ENCODE results near the gene BMP6. TPM values are rescaled to one million over a fixed set of nuclear protein-coding genes. Genes with fewer than 3 reads are reported as not detected.
"Not testable (repeated sequence)": the region's sequence is repeated elsewhere in the genome, so short reads cannot be mapped to it uniquely, and the experiment has no call there.

BMP6 gene
- total and polyA plus RNA-seq, 2 experiments from 2014 or later = 1.3 to 10.3 TPM

GRCh38 chr6:7811441-7811840 is 85.5 kb downstream of the BMP6 start:
- WGBS, 2 experiments (ENCODE audit: low coverage in 1 of 2, low lambda C conversion rate in 2 of 2, missing lambda C conversion rate in 2 of 2) = 29 to 35% methylated on average over 9 of the region's 9 CpGs
- H3K27ac ChIP-seq = no peak overlapping the region
- no peaks in the 10 kb centered on the region for H3F3A ChIP-seq (ENCODE audit: insufficient read depth)
- no peak overlapping the region for H3K9ac ChIP-seq
- H2AFZ ChIP-seq = peak overlapping the region; percentile 60
- H3K36me3 ChIP-seq (ENCODE audit: low read depth) = no peaks in the 10 kb centered on the region
- in situ Hi-C loops (cut with MboI) = no loop called here
- H4K20me1 ChIP-seq (ENCODE audit: insufficient read depth) = no peaks in the 10 kb centered on the region
- no peak overlapping the region for H3K4me2 ChIP-seq (ENCODE audit: unreplicated experiment)
- no peaks in the 10 kb centered on the region for H3K9me3 ChIP-seq (ENCODE audit: low read depth)
- TF ChIP-seq EZH2 (IDR thresholded peaks at IDR 0.05; ENCODE audit: insufficient read depth, poor library complexity, severe bottlenecking) (no peak), EZH2phosphoT487 (IDR thresholded peaks at IDR 0.05; ENCODE audit: insufficient read depth, low read depth) (no peak)
- H3K79me2 ChIP-seq (ENCODE audit: insufficient read depth) = no peaks in the 10 kb centered on the region
- H3K27me3 ChIP-seq (replicated peaks; ENCODE audit: insufficient read depth) = no peaks in the 10 kb centered on the region
- H3K9me2 ChIP-seq (ENCODE audit: insufficient read depth) = no peaks in the 10 kb centered on the region
- H3K4me1 ChIP-seq (ENCODE audit: insufficient read depth) = no peaks in the 10 kb centered on the region
- no peak overlapping the region for H3K4me3 ChIP-seq
- no peak for DNase-seq

GRCh38 chr6:7812623-7813022 is 86.7 kb downstream of the BMP6 start:
- Histone ChIP-seq H3K9me2 (ENCODE audit: insufficient read depth) (no peaks in the 10 kb centered on the region), H3K4me3 (no peak overlapping the region), H3K79me2 (ENCODE audit: insufficient read depth) (no peaks in the 10 kb centered on the region), H3F3A (ENCODE audit: insufficient read depth) (no peaks in the 10 kb centered on the region), H3K36me3 (ENCODE audit: low read depth) (no peaks in the 10 kb centered on the region), H3K27me3 (replicated peaks; ENCODE audit: insufficient read depth) (no peaks in the 10 kb centered on the region), H3K4me1 (ENCODE audit: insufficient read depth) (no peaks in the 10 kb centered on the region), H4K20me1 (ENCODE audit: insufficient read depth) (no peaks in the 10 kb centered on the region), H3K4me2 (ENCODE audit: unreplicated experiment) (no peak overlapping the region), H3K9ac (no peak overlapping the region), H2AFZ (no peak overlapping the region), H3K9me3 (ENCODE audit: low read depth) (no peaks in the 10 kb centered on the region), H3K27ac (no peak overlapping the region)
- no peak for TF ChIP-seq EZH2 (IDR thresholded peaks at IDR 0.05; ENCODE audit: insufficient read depth, poor library complexity, severe bottlenecking)
- TF ChIP-seq EZH2phosphoT487 (IDR thresholded peaks at IDR 0.05; ENCODE audit: insufficient read depth, low read depth) = no peak
- DNase-seq = no peak
- 55 to 68% methylated on average over 2 of the region's 2 CpGs for WGBS, 2 experiments (ENCODE audit: low coverage in 1 of 2, low lambda C conversion rate in 2 of 2, missing lambda C conversion rate in 2 of 2)
- in situ Hi-C loops (cut with MboI) = no loop called here

GRCh38 chr6:7813193-7813592 is 87.3 kb downstream of the BMP6 start:
- H3F3A ChIP-seq (ENCODE audit: insufficient read depth) = no peaks in the 10 kb centered on the region
- DNase-seq = no peak

GRCh38 chr6:7813704-7814103 is 87.8 kb downstream of the BMP6 start:
- no peaks in the 10 kb centered on the region for H3K79me2 ChIP-seq (ENCODE audit: insufficient read depth)
- no peaks in the 10 kb centered on the region for H3K36me3 ChIP-seq (ENCODE audit: low read depth)
- H3K9ac ChIP-seq = no peak overlapping the region
- no peak overlapping the region for H3K27ac ChIP-seq
- TF ChIP-seq EZH2 (IDR thresholded peaks at IDR 0.05; ENCODE audit: insufficient read depth, poor library complexity, severe bottlenecking) = no peak
- TF ChIP-seq EZH2phosphoT487 (IDR thresholded peaks at IDR 0.05; ENCODE audit: insufficient read depth, low read depth) = no peak
- H3K4me1 ChIP-seq (ENCODE audit: insufficient read depth) = no peaks in the 10 kb centered on the region
- H3K4me3 ChIP-seq = no peak overlapping the region
- H3F3A ChIP-seq (ENCODE audit: insufficient read depth) = 0 out of 2 replicates have a peak, but pooled peaks cover 3% of the 10 kb centered on the region
- H2AFZ ChIP-seq = no peak overlapping the region
- WGBS, 2 experiments (ENCODE audit: low coverage in 1 of 2, low lambda C conversion rate in 2 of 2, missing lambda C conversion rate in 2 of 2) = 90 to 95% methylated on average over 3 of the region's 3 CpGs
- no peak for DNase-seq
- H3K27me3 ChIP-seq (replicated peaks; ENCODE audit: insufficient read depth) = no peaks in the 10 kb centered on the region
- H4K20me1 ChIP-seq (ENCODE audit: insufficient read depth) = no peaks in the 10 kb centered on the region
- H3K4me2 ChIP-seq (ENCODE audit: unreplicated experiment) = no peak overlapping the region
- no peaks in the 10 kb centered on the region for H3K9me3 ChIP-seq (ENCODE audit: low read depth)
- no peaks in the 10 kb centered on the region for H3K9me2 ChIP-seq (ENCODE audit: insufficient read depth)
- in situ Hi-C loops (cut with MboI) = no loop called here

More at GRCh38 chr6:7813193-7813592, 87.3 kb downstream of the BMP6 start:
- Histone ChIP-seq H3K4me1 (ENCODE audit: insufficient read depth) (no peaks in the 10 kb centered on the region), H3K79me2 (ENCODE audit: insufficient read depth) (no peaks in the 10 kb centered on the region), H3K36me3 (ENCODE audit: low read depth) (no peaks in the 10 kb centered on the region), H4K20me1 (ENCODE audit: insufficient read depth) (no peaks in the 10 kb centered on the region), H3K9me2 (ENCODE audit: insufficient read depth) (no peaks in the 10 kb centered on the region), H3K9me3 (ENCODE audit: low read depth) (no peaks in the 10 kb centered on the region), H3K4me2 (ENCODE audit: unreplicated experiment) (no peak overlapping the region), H3K27me3 (replicated peaks; ENCODE audit: insufficient read depth) (no peaks in the 10 kb centered on the region), H2AFZ (no peak overlapping the region), H3K27ac (no peak overlapping the region), H3K4me3 (no peak overlapping the region), H3K9ac (no peak overlapping the region)
- in situ Hi-C loops (cut with MboI) = no loop called here
- TF ChIP-seq EZH2 (IDR thresholded peaks at IDR 0.05; ENCODE audit: insufficient read depth, poor library complexity, severe bottlenecking) (no peak), EZH2phosphoT487 (IDR thresholded peaks at IDR 0.05; ENCODE audit: insufficient read depth, low read depth) (no peak)
- WGBS, 2 experiments (ENCODE audit: low coverage in 1 of 2, low lambda C conversion rate in 2 of 2, missing lambda C conversion rate in 2 of 2) = 73 to 88% methylated on average over 1 of the region's 1 CpG

GRCh38 chr6:7815716-7816115 is 89.8 kb downstream of the BMP6 start:
- peaks cover 17% of the 10 kb centered on the region for H3K4me1 ChIP-seq (ENCODE audit: insufficient read depth)
- DNase-seq = no peak
- H3K4me3 ChIP-seq = no peak overlapping the region
- no peaks in the 10 kb centered on the region for H3K36me3 ChIP-seq (ENCODE audit: low read depth)
- H3F3A ChIP-seq (ENCODE audit: insufficient read depth) = peaks cover 22% of the 10 kb centered on the region
- H3K9ac ChIP-seq = no peak overlapping the region
- no peaks in the 10 kb centered on the region for H3K79me2 ChIP-seq (ENCODE audit: insufficient read depth)
- in situ Hi-C loops (cut with MboI) = no loop called here
- H3K27me3 ChIP-seq (replicated peaks; ENCODE audit: insufficient read depth) = no peaks in the 10 kb centered on the region
- H3K4me2 ChIP-seq (ENCODE audit: unreplicated experiment) = no peak overlapping the region
- 85 to 87% methylated on average over 5 of the region's 5 CpGs for WGBS, 2 experiments (ENCODE audit: low coverage in 1 of 2, low lambda C conversion rate in 2 of 2, missing lambda C conversion rate in 2 of 2)
- no peak overlapping the region for H3K27ac ChIP-seq
- no peaks in the 10 kb centered on the region for H3K9me2 ChIP-seq (ENCODE audit: insufficient read depth)
- no peaks in the 10 kb centered on the region for H4K20me1 ChIP-seq (ENCODE audit: insufficient read depth)
- H3K9me3 ChIP-seq (ENCODE audit: low read depth) = no peaks in the 10 kb centered on the region
- TF ChIP-seq EZH2 (IDR thresholded peaks at IDR 0.05; ENCODE audit: insufficient read depth, poor library complexity, severe bottlenecking) (no peak), EZH2phosphoT487 (IDR thresholded peaks at IDR 0.05; ENCODE audit: insufficient read depth, low read depth) (no peak)
- no peak overlapping the region for H2AFZ ChIP-seq

GRCh38 chr6:7817184-7817583 is 91.3 kb downstream of the BMP6 start:
- H3K4me2 ChIP-seq (ENCODE audit: unreplicated experiment); in situ Hi-C loops (cut with MboI); H3K27me3 ChIP-seq (replicated peaks; ENCODE audit: insufficient read depth); H3K9me3 ChIP-seq (ENCODE audit: low read depth); H3K79me2 ChIP-seq (ENCODE audit: insufficient read depth); H3K4me3 ChIP-seq; H3K27ac ChIP-seq; DNase-seq; H4K20me1 ChIP-seq (ENCODE audit: insufficient read depth); H3K36me3 ChIP-seq (ENCODE audit: low read depth); H2AFZ ChIP-seq; H3K9me2 ChIP-seq (ENCODE audit: insufficient read depth); H3K9ac ChIP-seq: not testable (repeated sequence)
- WGBS, 2 experiments (ENCODE audit: low coverage in 1 of 2, low lambda C conversion rate in 2 of 2, missing lambda C conversion rate in 2 of 2) = 82 to 86% methylated on average over 5 of the region's 5 CpGs
- Histone ChIP-seq H3K4me1 (ENCODE audit: insufficient read depth) (peaks cover 25% of the 10 kb centered on the region), H3F3A (ENCODE audit: insufficient read depth) (peaks cover 27% of the 10 kb centered on the region)
